ENCODE measurements around the gene ASZ1.
A peak's percentile ranks its signal among the peaks of the same experiment; 100 is the strongest.

The ASZ1 gene

GRCh38 chr7:117401293-117402002 is 25.8 kb downstream of the ASZ1 start:
- no peak for FAIRE-seq

- FAIRE-seq = peak; percentile 82
Measured at GRCh38 chr7:117399820-117400422, 27.4 kb downstream of the ASZ1 start.

- FAIRE-seq = no peak
Measured at GRCh38 chr7:117395743-117396142, 31.6 kb downstream of the ASZ1 start.

GRCh38 chr7:117393781-117394180 is 33.5 kb downstream of the ASZ1 start:
- FAIRE-seq = no peak

GRCh38 chr7:117389871-117390270 is 37.4 kb downstream of the ASZ1 start:
- no peak for FAIRE-seq

GRCh38 chr7:117386110-117386706 is 41.1 kb downstream of the ASZ1 start:
- no peak for FAIRE-seq

GRCh38 chr7:117385363-117386109 is 41.8 kb downstream of the ASZ1 start:
- peak; percentile 68 for FAIRE-seq

GRCh38 chr7:117384688-117385362 is 42.5 kb downstream of the ASZ1 start:
- FAIRE-seq = no peak

- FAIRE-seq = no peak
Measured at GRCh38 chr7:117383483-117384189, 43.7 kb downstream of the ASZ1 start.

GRCh38 chr7:117383046-117383445 is 44.2 kb downstream of the ASZ1 start:
- no peak for FAIRE-seq

GRCh38 chr7:117381362-117381761 is 45.9 kb downstream of the ASZ1 start:
- FAIRE-seq = no peak

GRCh38 chr7:117375380-117375779 is 51.9 kb downstream of the ASZ1 start:
- no peak for FAIRE-seq

- FAIRE-seq = no peak
Measured at GRCh38 chr7:117372073-117372472, 55.2 kb downstream of the ASZ1 start.

GRCh38 chr7:117364339-117365080 is 62.8 kb downstream of the ASZ1 start:
- FAIRE-seq = no peak

GRCh38 chr7:117362294-117362888 is 64.9 kb downstream of the ASZ1 start:
- FAIRE-seq = no peak

- FAIRE-seq = no peak
Measured at GRCh38 chr7:117350027-117350426, 77.3 kb downstream of the ASZ1 start.

- no peak for FAIRE-seq
Measured at GRCh38 chr7:117349570-117349969, 77.7 kb downstream of the ASZ1 start.

- FAIRE-seq = no peak
Measured at GRCh38 chr7:117347962-117348672, 79.2 kb downstream of the ASZ1 start.

- FAIRE-seq = no peak
Measured at GRCh38 chr7:117347480-117347879, 79.8 kb downstream of the ASZ1 start.

- FAIRE-seq = no peak
Measured at GRCh38 chr7:117346161-117346560, 81.1 kb downstream of the ASZ1 start.

GRCh38 chr7:117338020-117338419 is 89.3 kb downstream of the ASZ1 start:
- no peak for FAIRE-seq
